ENCODE results near the gene ADGB. TPM values are rescaled to one million over a fixed set of nuclear protein-coding genes. Genes with fewer than 3 reads are reported as not detected.

ADGB gene
- total RNA-seq, 2 experiments from 2014 or later = not detected

DNA sequence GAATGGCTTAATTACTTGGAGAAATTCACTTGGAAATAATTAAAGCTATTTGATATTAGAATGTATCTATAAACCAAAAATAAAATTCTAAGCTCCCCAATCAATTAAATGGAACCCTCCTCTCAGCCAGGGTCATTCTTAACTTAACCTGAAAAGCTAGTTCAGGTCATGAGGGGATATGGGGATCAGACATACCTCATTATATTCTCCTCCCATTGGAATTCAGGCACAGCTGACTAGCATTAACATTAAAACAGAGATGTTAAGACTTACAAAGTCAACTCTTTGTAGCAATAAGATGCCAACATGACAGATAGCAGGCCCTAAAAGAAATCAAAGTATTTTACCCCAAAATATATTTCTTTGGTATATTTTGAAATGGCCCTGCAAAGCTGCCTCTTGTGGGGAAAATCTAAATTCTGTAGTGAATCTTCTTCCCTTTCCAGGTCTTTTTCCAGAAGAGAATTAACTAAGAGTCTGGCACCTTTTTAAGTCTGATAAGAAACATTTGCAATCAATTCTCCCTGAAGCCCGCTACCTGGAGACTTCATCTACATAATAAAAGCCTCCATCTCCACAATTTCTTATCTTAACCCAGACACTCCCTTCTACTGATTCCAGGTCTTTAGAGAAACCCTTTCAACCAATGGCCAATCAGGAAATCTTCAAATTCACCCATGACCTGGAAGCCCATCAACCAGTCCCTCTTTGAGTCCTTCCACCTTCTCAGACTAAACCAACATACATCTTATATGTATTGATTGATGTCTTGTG lies 231.2 kb downstream of the ADGB start:
- intact Hi-C loops (cut with micrococcal nuclease; ENCODE audit: unreplicated experiment) = no loop called here
- no peaks in the 10 kb centered on the region for H3K9me2 ChIP-seq (ENCODE audit: insufficient read depth, low read length)

DNA sequence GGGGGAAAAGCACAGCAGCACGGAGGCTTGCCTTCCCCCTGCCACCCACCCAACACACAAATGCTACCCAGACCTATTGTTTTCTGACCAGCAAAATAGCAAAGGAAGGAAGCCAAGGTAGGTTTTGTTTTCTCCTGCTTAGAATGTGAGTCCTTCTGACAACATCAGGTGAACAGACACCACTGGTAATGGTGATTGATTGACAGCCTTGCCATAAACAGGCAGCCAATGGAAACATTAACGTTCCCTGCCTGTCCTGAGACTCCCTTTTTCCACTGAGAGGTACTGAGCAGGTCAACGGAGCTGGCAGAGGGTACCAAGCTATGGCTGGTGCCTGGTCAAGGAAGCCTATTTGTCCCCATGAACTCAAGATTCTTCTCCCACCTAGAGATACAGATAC lies 234.4 kb downstream of the ADGB start:
- Histone ChIP-seq H3K4me3 (ENCODE audit: low read depth, low read length, poor library complexity, severe bottlenecking) (no peak overlapping the region), H3K9me3 (ENCODE audit: low read length) (no peaks in the 10 kb centered on the region), H3K9me2 (ENCODE audit: insufficient read depth, low read length) (no peaks in the 10 kb centered on the region), H3K4me1 (ENCODE audit: insufficient read depth, low read length, poor library complexity, severe bottlenecking) (no peaks in the 10 kb centered on the region), H2AFZ (ENCODE audit: low read length) (no peak overlapping the region), H3K27ac (ENCODE audit: low read depth, low read length, poor library complexity, severe bottlenecking) (no peak overlapping the region), H3K36me3 (ENCODE audit: insufficient read depth, low read length) (no peaks in the 10 kb centered on the region), H3K79me2 (ENCODE audit: insufficient read depth, low read depth, low read length) (no peaks in the 10 kb centered on the region), H4K20me1 (ENCODE audit: insufficient read depth, low read length) (no peaks in the 10 kb centered on the region), H3K4me2 (ENCODE audit: low read length) (no peak overlapping the region)
- intact Hi-C loops (cut with micrococcal nuclease; ENCODE audit: unreplicated experiment) = no loop called here
- DNase-seq (ENCODE audit: low spot score) = no peak
- no TSS peak for BruUV-seq (replicated peaks)
- POLR2A ChIA-PET = no interaction called here
- TF ChIP-seq, protein P1, sequence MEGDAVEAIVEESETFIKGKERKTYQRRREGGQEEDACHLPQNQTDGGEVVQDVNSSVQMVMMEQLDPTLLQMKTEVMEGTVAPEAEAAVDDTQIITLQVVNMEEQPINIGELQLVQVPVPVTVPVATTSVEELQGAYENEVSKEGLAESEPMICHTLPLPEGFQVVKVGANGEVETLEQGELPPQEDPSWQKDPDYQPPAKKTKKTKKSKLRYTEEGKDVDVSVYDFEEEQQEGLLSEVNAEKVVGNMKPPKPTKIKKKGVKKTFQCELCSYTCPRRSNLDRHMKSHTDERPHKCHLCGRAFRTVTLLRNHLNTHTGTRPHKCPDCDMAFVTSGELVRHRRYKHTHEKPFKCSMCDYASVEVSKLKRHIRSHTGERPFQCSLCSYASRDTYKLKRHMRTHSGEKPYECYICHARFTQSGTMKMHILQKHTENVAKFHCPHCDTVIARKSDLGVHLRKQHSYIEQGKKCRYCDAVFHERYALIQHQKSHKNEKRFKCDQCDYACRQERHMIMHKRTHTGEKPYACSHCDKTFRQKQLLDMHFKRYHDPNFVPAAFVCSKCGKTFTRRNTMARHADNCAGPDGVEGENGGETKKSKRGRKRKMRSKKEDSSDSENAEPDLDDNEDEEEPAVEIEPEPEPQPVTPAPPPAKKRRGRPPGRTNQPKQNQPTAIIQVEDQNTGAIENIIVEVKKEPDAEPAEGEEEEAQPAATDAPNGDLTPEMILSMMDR (conservative IDR thresholded peaks at IDR 0.05; ENCODE audit: low read length) = no peak
- no peak for TF ChIP-seq EZH2phosphoT487 (IDR thresholded peaks at IDR 0.05; ENCODE audit: borderline replicate concordance, low read depth, low read length)
- CTCF ChIA-PET (ENCODE audit: unreplicated experiment) = no interaction called here

More for the DNA sequence above, 231.2 kb downstream of the ADGB start:
- no peak overlapping the region for H3K4me2 ChIP-seq (ENCODE audit: low read length)
- CTCF ChIA-PET (ENCODE audit: unreplicated experiment) = no interaction called here
- no peak overlapping the region for H2AFZ ChIP-seq (ENCODE audit: low read length)
- H3K4me3 ChIP-seq (ENCODE audit: low read depth, low read length, poor library complexity, severe bottlenecking) = no peak overlapping the region
- no peaks in the 10 kb centered on the region for H3K79me2 ChIP-seq (ENCODE audit: insufficient read depth, low read depth, low read length)
- H4K20me1 ChIP-seq (ENCODE audit: insufficient read depth, low read length) = no peaks in the 10 kb centered on the region
- no TSS peak for BruUV-seq (replicated peaks)
- no peaks in the 10 kb centered on the region for H3K36me3 ChIP-seq (ENCODE audit: insufficient read depth, low read length)
- POLR2A ChIA-PET = interaction anchor here (0.7 kb wide), 1 partner anchor 102 kb away, joined by 3 read pairs; no protein-coding TSS in a partner anchor
- TF ChIP-seq, protein P1 (conservative IDR thresholded peaks at IDR 0.05; ENCODE audit: low read length) = no peak
- TF ChIP-seq EZH2phosphoT487 (IDR thresholded peaks at IDR 0.05; ENCODE audit: borderline replicate concordance, low read depth, low read length) = no peak
- no peaks in the 10 kb centered on the region for H3K9me3 ChIP-seq (ENCODE audit: low read length)
- DNase-seq (ENCODE audit: low spot score) = no peak
- no peaks in the 10 kb centered on the region for H3K4me1 ChIP-seq (ENCODE audit: insufficient read depth, low read length, poor library complexity, severe bottlenecking)
- no peak overlapping the region for H3K27ac ChIP-seq (ENCODE audit: low read depth, low read length, poor library complexity, severe bottlenecking)

DNA sequence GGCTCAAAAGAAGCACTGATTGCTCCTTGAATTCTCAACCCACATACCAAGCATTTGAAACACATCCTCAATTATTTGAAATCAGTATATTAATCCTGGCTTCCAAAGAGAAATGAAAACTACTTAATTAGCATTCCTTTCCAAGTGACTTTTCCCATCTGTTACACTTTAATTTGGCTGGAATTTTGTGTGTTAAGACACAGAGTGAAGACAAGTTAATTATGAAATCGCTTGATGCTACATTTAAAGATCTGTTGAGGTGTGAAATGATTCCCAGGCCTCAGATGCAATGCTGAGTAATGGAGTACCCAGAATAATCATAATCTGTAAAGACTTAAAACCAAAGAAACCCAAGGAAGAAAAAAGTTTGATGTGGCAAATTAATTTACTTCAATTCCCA lies 241.4 kb downstream of the ADGB start:
- Histone ChIP-seq H4K20me1 (ENCODE audit: insufficient read depth, low read length) (no peaks in the 10 kb centered on the region), H2AFZ (ENCODE audit: low read length) (no peak overlapping the region), H3K4me2 (ENCODE audit: low read length) (no peak overlapping the region), H3K79me2 (ENCODE audit: insufficient read depth, low read depth, low read length) (no peaks in the 10 kb centered on the region), H3K9me3 (ENCODE audit: low read length) (no peaks in the 10 kb centered on the region), H3K4me3 (ENCODE audit: low read depth, low read length, poor library complexity, severe bottlenecking) (no peak overlapping the region), H3K36me3 (ENCODE audit: insufficient read depth, low read length) (no peaks in the 10 kb centered on the region), H3K27ac (ENCODE audit: low read depth, low read length, poor library complexity, severe bottlenecking) (no peak overlapping the region), H3K9me2 (ENCODE audit: insufficient read depth, low read length) (no peaks in the 10 kb centered on the region), H3K4me1 (ENCODE audit: insufficient read depth, low read length, poor library complexity, severe bottlenecking) (no peaks in the 10 kb centered on the region)
- no peak for DNase-seq (ENCODE audit: low spot score)
- CTCF ChIA-PET (ENCODE audit: unreplicated experiment) = no interaction called here
- intact Hi-C loops (cut with micrococcal nuclease; ENCODE audit: unreplicated experiment) = no loop called here
- no TSS peak for BruUV-seq (replicated peaks)
- TF ChIP-seq EZH2phosphoT487 (IDR thresholded peaks at IDR 0.05; ENCODE audit: borderline replicate concordance, low read depth, low read length) = no peak
- TF ChIP-seq, protein P1 (conservative IDR thresholded peaks at IDR 0.05; ENCODE audit: low read length) = no peak
- POLR2A ChIA-PET = interaction anchor here (0.6 kb wide), 2 partner anchors 21 to 832 kb away, joined by 3 to 5 read pairs; no protein-coding TSS in a partner anchor

Measured in OCI-LY7 (cell line).